ENCODE results near the gene NR3C1.
"Not testable (repeated sequence)": the region's sequence is repeated elsewhere in the genome, so short reads cannot be mapped to it uniquely, and the experiment has no call there.

NR3C1 gene

DNA sequence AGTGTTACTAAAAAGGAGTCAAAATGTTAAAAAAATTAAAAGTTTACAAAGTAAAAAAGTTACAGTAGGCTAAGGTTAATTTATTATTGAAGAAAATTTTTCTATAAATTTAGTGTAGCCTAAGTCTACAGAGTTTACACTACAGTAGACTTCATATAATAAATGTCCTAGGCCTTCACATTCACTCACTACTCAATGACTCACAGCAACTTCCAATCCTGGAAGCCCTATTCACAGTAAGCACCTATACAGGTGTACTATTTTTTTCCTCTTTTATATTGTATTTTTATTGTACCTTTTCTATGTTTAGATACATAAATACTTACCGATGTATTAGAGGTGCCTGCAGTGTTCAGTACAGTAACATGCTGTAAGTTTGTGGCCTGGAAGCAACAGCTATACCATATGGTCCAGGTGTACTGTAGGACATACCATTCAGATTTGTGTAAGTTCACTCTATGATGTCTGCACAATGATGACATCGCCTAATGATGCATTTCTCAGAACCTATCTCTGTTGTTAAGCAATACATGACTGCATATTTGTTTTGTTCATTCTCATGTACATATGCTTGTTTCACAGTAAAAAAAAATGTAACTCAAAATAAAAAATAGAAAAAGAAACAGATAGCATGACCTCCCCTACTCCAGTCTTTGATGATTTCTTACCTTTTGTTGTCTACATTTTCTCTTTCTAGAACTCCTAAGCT lies 64.7 kb downstream of the NR3C1 start:
- no peak for DNase-seq (ENCODE audit: low read depth)
- TF ChIP-seq, protein P1, sequence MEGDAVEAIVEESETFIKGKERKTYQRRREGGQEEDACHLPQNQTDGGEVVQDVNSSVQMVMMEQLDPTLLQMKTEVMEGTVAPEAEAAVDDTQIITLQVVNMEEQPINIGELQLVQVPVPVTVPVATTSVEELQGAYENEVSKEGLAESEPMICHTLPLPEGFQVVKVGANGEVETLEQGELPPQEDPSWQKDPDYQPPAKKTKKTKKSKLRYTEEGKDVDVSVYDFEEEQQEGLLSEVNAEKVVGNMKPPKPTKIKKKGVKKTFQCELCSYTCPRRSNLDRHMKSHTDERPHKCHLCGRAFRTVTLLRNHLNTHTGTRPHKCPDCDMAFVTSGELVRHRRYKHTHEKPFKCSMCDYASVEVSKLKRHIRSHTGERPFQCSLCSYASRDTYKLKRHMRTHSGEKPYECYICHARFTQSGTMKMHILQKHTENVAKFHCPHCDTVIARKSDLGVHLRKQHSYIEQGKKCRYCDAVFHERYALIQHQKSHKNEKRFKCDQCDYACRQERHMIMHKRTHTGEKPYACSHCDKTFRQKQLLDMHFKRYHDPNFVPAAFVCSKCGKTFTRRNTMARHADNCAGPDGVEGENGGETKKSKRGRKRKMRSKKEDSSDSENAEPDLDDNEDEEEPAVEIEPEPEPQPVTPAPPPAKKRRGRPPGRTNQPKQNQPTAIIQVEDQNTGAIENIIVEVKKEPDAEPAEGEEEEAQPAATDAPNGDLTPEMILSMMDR (IDR thresholded peaks at IDR 0.05; ENCODE audit: insufficient read depth, low read depth, low read length, missing control alignments), result no peak
- H3K4me3 ChIP-seq (ENCODE audit: low read depth, low read length), result no peak overlapping the region

GRCh38 chr5:143337946-143338345 lies 65.5 kb downstream of the NR3C1 start:
- TF ChIP-seq, protein P1 (IDR thresholded peaks at IDR 0.05; ENCODE audit: insufficient read depth, low read depth, low read length, missing control alignments), result no peak
- no peak overlapping the region for H3K4me3 ChIP-seq (ENCODE audit: low read depth, low read length)
- DNase-seq (ENCODE audit: low read depth), result no peak

- no peak for DNase-seq (ENCODE audit: low read depth)
- TF ChIP-seq, protein P1 (IDR thresholded peaks at IDR 0.05; ENCODE audit: insufficient read depth, low read depth, low read length, missing control alignments), result no peak
- no peak overlapping the region for H3K4me3 ChIP-seq (ENCODE audit: low read depth, low read length)
These were observed 67.0 kb downstream of the NR3C1 start for GRCh38 chr5:143336485-143336884.

GRCh38 chr5:143334903-143335302 lies 68.6 kb downstream of the NR3C1 start:
- TF ChIP-seq, protein P1 (IDR thresholded peaks at IDR 0.05; ENCODE audit: insufficient read depth, low read depth, low read length, missing control alignments), result no peak
- H3K4me3 ChIP-seq (ENCODE audit: low read depth, low read length), result no peak overlapping the region
- DNase-seq (ENCODE audit: low read depth), result no peak

DNA sequence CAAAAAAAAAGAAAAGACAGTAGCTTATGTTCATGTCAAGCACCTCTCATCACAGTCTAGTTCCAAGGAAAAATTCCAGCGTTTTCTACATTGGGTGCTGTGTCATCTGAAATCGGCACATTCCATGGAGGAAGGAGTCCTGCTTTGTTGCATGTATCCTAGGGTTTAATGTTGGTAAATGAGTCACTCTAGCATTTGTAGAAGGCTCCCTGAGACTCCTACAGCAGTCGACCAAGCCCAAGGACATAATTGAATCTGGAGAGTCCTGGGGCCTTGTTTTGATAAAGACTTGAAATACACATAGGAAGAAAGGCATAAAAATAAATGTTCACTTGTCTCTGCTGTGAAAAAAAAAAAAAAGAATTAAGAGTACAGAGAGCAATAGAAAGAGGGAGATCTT lies 69.1 kb downstream of the NR3C1 start:
- not testable (repeated sequence) for H3K4me3 ChIP-seq (ENCODE audit: low read depth, low read length); DNase-seq (ENCODE audit: low read depth)

DNA sequence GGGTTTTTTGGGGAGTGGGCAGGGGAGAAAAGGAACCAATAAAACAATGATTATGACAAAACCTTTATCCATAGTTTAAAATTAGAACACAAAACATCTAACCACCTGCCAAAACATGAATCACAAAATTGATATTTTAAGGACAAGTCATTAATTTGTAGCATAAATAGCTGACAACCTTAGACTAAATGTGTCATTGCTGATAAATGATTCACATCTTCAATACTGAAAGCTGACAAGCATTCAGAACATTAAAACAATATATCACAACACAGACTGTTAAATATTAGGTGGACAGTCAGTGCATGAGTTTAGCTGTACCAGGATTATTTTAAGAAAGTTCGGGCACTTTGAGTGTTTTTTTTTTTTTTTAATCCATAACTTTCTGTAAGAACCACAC lies 71.5 kb downstream of the NR3C1 start:
- TF ChIP-seq, protein P1 (IDR thresholded peaks at IDR 0.05; ENCODE audit: insufficient read depth, low read depth, low read length, missing control alignments), result no peak
- no peak for DNase-seq (ENCODE audit: low read depth)
- no peak overlapping the region for H3K4me3 ChIP-seq (ENCODE audit: low read depth, low read length)

DNA sequence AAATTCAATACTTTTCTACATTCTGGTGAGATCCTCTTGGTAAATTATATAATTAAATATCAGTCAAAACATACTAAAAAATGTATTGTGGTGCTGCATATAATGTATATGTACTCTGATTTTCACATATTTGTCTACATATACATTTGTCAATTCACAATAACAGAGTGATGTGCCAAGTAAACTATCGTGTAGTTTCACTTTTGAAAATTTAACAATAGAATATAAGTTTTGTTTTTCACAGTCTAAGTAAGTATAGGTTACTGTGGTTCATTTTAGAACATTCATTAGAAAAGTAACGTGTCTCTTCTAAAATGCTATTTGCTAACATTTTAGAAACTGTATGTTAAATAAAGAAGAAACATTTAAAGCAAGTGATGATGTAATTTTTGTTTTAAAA lies 73.6 kb downstream of the NR3C1 start:
- TF ChIP-seq, protein P1 (IDR thresholded peaks at IDR 0.05; ENCODE audit: insufficient read depth, low read depth, low read length, missing control alignments), result no peak
- DNase-seq (ENCODE audit: low read depth), result no peak
- no peak overlapping the region for H3K4me3 ChIP-seq (ENCODE audit: low read depth, low read length)
